Measurements from ENCODE around the gene FGF2. TPM values are rescaled to one million over a fixed set of nuclear protein-coding genes. Genes with fewer than 3 reads are reported as not detected.
"Not testable (repeated sequence)": the region's sequence is repeated elsewhere in the genome, so short reads cannot be mapped to it uniquely, and the experiment has no call there.

Gene FGF2
- 10 to 100 TPM in 2 of 4 donors, 1 to 10 TPM in 2; 9.3 to 12.7 (median 10.2) TPM for polyA plus RNA-seq (ENCODE audit: insufficient read length in 4 of 4)

- DNase-seq (ENCODE audit: low read depth in 4 of 4, low spot score in 3 of 4), result peak in 3 of 4 donors; percentile 36 to 45 (median 43)
Observed at GRCh38 chr4:122826553-122827257, at the start of gene FGF2. Gene FGF2, plus strand, starts transcription at chr4:122826831. Its CDS starts 344 bp downstream, at chr4:122827175.

DNA sequence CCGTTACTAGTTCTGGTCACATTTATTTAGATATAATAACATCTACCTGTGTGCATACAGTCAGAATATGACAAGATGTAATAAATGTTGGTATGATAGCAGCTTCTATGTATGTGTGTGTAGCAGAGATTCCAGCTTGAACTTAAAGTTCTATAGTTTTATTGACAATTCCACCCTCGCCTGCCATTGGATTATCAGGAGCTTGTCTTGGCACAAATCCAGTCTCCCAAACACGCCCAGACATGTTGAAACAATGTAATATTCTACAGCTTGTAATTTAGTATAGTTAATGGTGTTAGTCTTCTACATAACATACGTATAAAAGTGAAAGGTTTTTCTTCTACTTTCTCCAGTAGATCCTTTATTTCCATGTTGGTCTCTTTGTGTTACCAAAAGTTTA lies 49.7 kb upstream of the FGF2 start:
- DNase-seq (ENCODE audit: low read depth in 4 of 4, low spot score in 3 of 4), result no peak

- no peak for DNase-seq (ENCODE audit: low read depth in 4 of 4, low spot score in 3 of 4)
Observed at GRCh38 chr4:122777846-122778673, 48.6 kb upstream of the FGF2 start.

DNA sequence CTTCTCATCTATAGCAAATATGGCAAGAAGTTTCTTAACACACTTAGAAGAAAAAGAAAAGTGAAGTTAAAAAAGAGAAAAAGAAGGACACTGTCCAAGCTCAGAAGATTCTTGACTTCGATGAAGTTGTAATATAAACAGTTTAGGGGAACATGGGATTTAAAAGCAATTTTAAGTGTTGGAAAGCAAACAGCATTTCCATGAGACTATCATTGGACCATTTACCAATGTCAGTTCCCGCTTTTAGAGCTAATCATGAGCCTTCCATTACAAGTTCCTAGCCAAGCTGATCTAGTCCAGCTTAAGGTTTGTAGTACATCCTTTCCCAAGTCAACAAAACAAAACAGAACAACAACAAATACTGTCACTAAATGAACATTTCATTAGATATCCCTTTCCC lies 45.1 kb upstream of the FGF2 start:
- no peak for DNase-seq (ENCODE audit: low read depth in 4 of 4, low spot score in 3 of 4)

DNA sequence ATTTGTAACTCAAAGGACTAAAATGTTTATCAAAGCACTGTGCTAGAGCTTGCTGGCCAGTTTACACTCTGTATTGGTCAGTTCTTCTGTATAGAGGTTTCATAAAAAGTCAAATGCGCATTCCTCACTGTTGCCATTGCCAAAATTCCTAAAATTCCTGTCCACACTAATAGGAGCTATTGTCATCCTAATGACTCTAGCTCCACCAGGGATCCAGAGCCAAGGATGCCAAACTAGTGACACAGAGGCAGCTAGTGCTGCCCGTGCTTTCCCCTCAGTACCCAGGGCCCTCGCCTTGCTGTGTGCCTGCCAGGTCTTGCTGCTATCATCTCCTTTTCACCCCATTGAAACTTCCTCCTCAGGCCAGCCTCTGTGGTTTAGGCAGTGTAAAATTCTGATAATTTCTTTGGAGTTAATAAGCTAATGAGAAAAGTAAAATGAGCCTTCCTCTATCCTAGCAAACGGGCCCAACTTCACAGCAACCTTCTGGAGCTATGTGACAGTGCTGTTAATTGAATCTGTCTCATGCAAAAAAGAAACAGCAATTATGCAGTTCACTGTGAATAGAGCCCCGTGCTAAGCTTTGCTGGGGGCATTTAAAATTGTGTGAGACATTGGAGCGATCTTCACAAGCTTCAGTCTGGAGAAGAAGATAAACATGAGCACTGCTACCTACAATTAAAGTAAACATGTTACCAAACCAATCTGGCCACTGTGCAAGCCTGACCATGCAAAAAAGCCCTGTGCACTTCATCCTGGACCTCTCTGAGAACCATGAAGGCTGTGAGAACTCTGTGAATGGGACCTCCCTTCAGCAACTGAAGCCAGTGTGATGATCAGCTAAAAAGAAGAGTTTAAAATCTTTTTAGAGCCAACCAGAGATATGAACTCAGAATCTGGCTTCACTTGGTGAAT lies 43.1 kb upstream of the FGF2 start:
- no peak for DNase-seq (ENCODE audit: low read depth in 4 of 4, low spot score in 3 of 4)

GRCh38 chr4:122784261-122784660 lies 42.4 kb upstream of the FGF2 start:
- no peak for DNase-seq (ENCODE audit: low read depth in 4 of 4, low spot score in 3 of 4)

GRCh38 chr4:122785099-122785498 lies 41.5 kb upstream of the FGF2 start:
- no peak for DNase-seq (ENCODE audit: low read depth in 4 of 4, low spot score in 3 of 4)

DNA sequence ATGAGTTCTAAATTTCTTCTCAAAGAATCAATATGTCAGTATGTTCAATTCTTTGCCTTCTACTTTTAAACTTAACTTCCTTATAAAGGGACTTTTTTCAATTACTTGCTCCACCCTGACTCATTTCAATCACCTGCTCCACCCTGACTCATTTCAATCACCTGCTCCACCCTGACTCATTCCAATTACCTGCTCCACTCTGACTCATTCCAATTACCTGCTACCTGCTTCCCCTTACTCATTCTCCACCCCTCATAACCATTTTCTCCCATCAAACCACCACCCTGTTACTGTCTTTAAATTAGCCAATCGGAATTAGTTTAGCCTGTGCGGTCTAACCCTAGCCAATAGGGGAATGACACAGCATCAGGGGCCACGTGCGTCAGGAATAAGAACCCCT lies 40.3 kb upstream of the FGF2 start:
- not testable (repeated sequence) for DNase-seq (ENCODE audit: low read depth in 4 of 4, low spot score in 3 of 4)

GRCh38 chr4:122786920-122787319 lies 39.7 kb upstream of the FGF2 start:
- not testable (repeated sequence) for DNase-seq (ENCODE audit: low read depth in 4 of 4, low spot score in 3 of 4)

- DNase-seq (ENCODE audit: low read depth in 4 of 4, low spot score in 3 of 4), result no peak
Observed at GRCh38 chr4:122787940-122788339, 38.7 kb upstream of the FGF2 start.

- DNase-seq (ENCODE audit: low read depth in 4 of 4, low spot score in 3 of 4), result no peak
Observed at GRCh38 chr4:122788935-122789334, 37.7 kb upstream of the FGF2 start.

- no peak for DNase-seq (ENCODE audit: low read depth in 4 of 4, low spot score in 3 of 4)
Observed at GRCh38 chr4:122793811-122794210, 32.8 kb upstream of the FGF2 start.

- no peak for DNase-seq (ENCODE audit: low read depth in 4 of 4, low spot score in 3 of 4)
Observed at GRCh38 chr4:122796801-122797404, 29.7 kb upstream of the FGF2 start.

DNA sequence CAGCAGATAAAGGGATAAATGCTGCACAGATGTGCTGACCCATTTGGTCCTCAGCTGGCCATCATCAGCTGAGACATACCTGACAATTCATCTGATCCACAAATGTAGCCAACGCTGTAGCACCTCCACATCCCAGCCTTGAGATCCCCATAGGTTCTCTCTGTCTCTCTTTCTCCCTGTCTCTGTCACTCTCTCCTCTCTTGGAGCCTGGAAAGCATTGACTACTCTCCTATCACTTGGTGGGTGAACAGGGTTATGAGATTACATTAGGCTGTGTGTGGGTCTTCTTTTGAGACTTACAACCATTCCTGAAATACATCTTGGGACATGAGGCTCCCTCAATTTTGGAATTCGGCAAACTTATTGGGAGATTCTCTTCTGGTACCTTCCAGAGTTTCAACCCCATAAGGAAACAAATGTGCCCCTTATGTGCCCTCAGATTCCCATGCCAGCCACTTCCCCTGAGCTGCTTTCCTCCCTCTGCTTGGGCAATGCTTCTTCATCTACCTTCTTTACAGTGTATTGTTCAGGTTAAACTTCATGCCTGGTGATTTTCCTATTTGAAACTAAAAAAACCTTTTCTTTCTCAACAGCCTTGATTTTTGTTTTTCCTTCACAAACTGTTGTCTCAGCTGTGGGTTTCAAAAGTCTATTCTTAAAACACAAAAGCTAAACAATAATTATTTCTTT lies 29.1 kb upstream of the FGF2 start:
- DNase-seq (ENCODE audit: low read depth in 4 of 4, low spot score in 3 of 4), result no peak

- peak in 1 of 4 donors; percentile 10 for DNase-seq (ENCODE audit: low read depth in 4 of 4, low spot score in 3 of 4)
Observed at GRCh38 chr4:122798101-122798500, 28.5 kb upstream of the FGF2 start.

DNA sequence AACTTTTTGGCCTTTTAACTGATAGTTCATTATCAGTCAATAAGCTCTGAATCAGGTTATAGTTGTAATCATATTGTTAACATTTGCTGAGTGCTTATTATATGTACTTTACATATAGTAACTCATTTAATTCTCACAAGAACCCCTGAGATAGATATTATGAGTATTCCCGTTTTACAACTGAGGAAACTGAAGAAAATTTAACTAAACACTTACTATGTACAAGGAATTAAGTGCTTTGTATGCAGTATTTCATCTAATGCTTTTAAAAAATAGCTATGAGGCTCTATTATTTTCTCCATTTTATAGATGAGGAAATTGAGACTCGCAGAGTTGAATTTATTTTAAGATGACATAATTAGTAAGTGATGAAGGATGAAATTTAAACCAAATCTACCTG lies 27.7 kb upstream of the FGF2 start:
- DNase-seq (ENCODE audit: low read depth in 4 of 4, low spot score in 3 of 4), result no peak

- DNase-seq (ENCODE audit: low read depth in 4 of 4, low spot score in 3 of 4), result no peak
Observed at GRCh38 chr4:122803788-122804208, 22.8 kb upstream of the FGF2 start.

GRCh38 chr4:122806981-122807679 lies 19.5 kb upstream of the FGF2 start:
- no peak for DNase-seq (ENCODE audit: low read depth in 4 of 4, low spot score in 3 of 4)

DNA sequence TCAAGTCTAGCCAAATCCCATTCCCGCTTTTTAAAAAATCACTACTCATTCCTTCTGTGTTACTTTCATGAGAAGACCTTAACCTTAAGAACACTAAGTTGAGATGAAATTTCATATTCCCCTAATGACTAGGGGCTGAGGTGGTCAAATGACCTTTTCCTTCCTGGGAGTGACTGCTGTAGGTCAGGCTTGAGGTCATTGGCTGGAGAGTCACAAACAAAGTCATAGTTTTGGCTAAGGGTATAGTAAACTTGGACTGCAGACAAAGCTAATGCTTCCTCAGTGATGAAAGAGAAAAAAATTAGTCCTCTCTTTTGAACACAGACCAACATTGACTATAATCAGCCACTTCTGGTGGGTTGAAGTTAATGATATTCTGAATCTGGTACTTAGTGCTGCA lies 16.0 kb upstream of the FGF2 start:
- no peak for DNase-seq (ENCODE audit: low read depth in 4 of 4, low spot score in 3 of 4)
